Activated gamma-delta T cell (primary cell): ENCODE data around the gene SUMO3.
A peak's percentile ranks its signal among the peaks of the same experiment; 100 is the strongest.

Experiments used
- DNase-seq: peaks from one replicate; lab custom pipeline; 2025; lab: John Stamatoyannopoulos, UW
- total RNA-seq, 2 donors: gene quantifications; one replicate each; lab custom pipeline; 2026; lab: John Stamatoyannopoulos, UW

Gene SUMO3
- total RNA-seq = 59.4 to 63.5 reads per million in 2 donors

DNA sequence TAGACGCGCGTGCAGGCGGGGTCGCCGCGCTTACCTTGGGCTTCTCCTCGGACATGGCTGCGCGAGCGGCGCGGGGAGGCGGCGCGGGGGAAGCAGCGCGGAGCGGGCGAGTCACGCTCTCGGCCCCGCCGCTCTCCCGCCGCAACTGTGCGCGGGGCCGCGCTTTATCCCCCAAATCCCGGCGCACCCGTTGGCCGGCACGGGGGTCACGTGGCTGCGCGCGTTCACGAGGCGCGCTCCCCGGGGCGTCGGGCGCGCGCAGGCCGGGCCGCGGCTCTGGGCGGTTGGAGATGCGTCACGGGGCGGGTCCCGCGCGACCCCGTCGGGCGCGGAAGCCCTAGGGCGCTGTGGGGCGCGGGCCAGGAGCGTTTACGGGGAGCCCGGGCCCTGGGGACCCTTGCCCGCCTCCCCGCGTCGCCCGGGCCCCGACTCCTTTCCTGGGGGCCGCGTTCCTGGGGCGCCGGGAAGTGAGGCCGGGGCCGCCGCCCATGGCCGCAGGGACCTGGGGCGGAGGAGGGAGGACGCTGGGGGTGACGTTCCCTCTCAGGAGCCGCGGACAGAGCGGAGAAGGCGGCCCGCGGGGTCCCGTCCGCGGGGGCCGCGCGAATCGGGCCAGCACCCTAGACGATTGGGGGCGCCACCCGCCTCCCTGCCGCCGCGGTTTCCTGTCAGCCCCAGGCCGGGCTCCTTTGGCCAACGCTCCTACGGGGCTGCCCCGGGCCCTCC is at the start of gene SUMO3:
TSS of gene SUMO3 (minus strand) at position 149 of the 726 bp plus-strand sequence. CDS start at position 55, 94 bp downstream.
- DNase-seq = peak; percentile 79

GRCh38 chr21:44867464-44867863 is 49.6 kb upstream of the SUMO3 start:
- no peak for DNase-seq

GRCh38 chr21:44866780-44867179 is 48.9 kb upstream of the SUMO3 start:
- no peak for DNase-seq

DNA sequence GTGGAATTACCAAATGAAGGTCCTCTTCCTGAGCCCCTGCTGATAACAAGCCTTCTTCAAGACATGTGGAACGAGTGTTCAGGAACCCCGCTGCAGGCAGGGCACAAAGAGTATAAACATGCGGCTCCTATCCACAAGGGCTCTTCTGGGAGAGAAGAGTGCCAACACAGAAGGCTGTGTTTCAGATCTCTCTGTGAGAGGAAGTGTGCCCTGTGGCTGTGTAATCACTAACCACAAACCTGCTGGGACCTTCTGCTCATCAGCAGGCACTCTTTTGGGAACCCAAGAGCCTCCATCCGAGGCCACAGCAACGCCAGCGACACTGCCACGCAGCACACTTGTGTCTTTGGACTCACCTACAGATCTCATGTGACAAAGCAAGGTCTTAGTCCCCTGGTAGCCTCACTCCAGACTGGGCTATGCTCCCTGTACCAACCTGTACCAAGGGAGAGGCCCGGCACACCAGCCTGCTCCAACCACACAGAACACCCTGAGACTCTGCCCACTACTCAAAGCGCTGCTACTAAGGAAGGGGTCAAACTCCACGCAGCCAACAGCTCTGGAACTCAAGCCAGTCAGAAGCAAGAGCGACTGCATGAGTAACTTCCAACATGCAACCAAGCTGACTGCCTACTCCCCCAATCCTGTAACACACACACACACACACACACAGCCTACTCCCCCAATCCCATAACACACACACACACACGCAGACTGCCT is 47.9 kb upstream of the SUMO3 start:
- no peak for DNase-seq

DNA sequence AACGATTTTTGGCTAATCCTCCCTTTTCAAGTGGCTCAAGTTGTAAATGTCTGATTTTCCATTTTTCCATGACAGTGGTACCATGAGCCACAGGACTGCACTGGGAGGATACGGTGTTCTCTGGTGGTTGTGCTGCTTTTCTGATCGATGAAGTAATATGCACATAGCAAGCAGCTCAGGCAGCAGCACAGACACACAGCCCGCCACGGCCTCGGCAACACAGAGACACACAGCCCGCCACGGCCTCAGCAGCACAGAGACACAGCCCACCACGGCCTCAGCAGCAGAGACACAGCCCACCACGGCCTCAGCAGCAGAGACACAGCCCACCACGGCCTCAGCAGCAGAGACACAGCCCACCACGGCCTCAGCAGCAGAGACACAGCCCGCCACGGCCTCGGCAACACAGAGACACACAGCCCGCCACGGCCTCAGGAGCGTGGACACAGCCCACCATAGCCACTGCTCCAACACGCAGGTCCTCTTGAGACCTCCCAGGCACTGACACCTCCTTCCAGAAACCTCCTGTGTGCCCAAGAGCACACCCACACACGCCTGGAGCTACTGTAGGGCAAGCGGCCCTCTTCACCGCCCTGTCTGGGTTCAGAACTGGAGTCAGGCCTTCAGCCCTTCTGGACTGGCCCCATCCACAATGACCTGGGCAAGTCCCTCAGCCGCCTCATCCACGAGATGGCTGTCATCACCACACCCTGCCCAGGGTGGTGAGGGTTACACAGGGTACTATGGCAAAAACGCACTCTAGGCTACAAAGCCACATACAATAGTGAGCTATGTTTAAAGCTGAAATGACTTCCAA is 45.2 kb upstream of the SUMO3 start:
- DNase-seq = no peak

- no peak for DNase-seq
Measured at GRCh38 chr21:44858791-44859190, 40.9 kb upstream of the SUMO3 start.

- no peak for DNase-seq
Measured at GRCh38 chr21:44858291-44858690, 40.4 kb upstream of the SUMO3 start.

- DNase-seq = no peak
Measured at GRCh38 chr21:44857127-44857892, 39.4 kb upstream of the SUMO3 start.

GRCh38 chr21:44856131-44856530 is 38.3 kb upstream of the SUMO3 start:
- no peak for DNase-seq

DNA sequence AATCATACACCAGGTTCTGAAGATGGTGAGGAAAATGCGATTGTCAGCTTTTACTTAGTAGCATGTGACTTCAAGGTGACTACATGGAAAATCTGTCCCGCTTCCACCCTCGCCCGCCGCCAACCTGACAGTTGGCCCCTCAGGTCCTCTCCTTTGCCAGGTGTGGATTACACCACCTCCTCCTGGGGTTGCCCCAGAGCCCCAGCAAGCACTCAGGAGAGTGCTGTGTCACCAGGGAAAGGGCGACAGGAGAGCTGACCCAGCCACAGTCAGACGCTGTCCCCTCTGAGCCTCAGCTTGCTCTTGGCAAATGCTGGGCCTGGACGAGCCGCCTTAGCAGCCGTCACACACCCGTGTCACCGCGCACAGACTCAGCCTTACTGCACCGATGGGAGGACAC is 37.7 kb upstream of the SUMO3 start:
- no peak for DNase-seq

DNA sequence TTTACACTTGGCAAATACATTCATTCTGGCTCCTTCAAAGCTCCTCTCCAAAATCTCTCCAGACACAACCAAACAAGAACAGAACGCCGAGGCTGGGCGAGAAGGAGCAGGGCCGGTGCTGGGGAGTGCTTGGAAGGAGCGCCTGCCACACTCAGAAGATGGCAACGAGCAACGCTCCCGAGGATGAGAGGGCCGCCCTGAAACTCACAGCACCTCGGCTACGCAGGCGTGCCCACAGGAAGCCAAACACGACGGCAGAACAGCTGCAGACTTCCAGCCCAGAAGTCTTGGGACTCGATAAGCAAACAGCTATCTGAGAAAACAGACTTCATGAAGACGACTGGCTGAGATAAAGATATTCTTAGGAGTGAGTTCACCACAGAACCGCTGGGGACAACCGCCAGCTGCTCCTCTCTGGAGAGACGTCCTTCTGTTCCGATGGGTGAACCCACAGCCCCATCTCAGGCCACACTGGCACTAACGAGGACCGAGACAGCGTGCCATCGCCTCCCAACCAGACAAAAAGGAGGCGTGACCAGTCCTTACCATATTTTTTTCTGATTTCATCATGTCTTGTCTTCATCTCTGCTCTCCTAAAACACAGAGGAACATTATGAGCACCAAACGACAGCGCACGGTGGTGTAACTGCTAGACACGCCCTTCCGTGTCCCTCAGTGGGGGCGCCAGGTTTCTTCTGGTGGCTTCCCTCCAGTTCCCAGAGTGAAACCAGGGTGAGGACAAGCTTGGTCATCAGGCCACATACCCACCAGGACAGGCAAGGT is 37.0 kb upstream of the SUMO3 start:
- DNase-seq = no peak

DNA sequence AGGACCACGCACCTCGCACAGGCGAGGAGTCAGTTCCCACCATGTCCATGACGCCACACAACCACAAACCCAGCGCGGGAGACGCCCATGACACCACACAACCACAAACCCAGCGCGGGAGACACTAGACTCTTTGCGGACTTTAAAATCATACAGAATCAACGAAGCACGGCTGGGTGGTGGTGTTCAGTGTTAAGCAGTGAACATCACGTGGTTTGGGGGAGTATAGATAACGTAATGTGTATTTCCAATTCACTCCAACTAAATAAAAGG is 36.5 kb upstream of the SUMO3 start:
- no peak for DNase-seq

DNA sequence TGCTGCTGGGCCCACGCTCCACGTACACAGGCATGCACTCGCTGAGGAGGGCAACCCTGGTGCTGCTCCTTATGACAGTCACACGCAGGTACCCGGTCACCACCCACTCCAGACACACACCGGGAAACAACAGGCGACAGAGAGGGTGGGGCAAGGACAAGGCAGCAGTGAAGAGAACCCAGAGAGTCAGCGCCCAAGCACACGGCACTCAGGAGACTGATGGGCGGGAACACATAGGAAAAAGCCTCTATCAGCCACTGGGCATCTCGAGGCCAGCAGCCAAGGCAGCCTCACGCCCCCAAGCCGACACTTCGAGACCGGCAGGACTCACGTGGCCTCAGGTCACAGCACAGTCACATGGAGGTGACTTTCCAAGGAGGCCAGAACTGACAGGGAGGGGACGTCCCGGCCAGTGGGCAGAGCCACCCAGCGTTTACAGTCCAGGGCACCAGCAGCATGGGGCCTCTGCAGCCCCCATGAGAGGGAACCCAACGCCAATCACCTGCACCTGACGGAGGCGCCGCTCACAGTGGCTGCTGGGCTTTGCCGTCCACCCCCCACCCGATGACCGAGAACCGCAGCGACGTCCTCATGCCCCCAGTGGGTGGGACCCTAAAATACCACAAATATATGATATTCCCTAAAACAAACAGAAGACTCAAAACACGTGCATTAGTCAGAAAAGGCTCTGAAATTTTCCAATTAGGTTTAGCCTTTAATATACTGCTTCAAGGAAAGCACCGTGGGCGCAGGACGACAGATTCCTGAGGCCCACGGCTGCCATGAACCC is 35.9 kb upstream of the SUMO3 start:
- no peak for DNase-seq

DNA sequence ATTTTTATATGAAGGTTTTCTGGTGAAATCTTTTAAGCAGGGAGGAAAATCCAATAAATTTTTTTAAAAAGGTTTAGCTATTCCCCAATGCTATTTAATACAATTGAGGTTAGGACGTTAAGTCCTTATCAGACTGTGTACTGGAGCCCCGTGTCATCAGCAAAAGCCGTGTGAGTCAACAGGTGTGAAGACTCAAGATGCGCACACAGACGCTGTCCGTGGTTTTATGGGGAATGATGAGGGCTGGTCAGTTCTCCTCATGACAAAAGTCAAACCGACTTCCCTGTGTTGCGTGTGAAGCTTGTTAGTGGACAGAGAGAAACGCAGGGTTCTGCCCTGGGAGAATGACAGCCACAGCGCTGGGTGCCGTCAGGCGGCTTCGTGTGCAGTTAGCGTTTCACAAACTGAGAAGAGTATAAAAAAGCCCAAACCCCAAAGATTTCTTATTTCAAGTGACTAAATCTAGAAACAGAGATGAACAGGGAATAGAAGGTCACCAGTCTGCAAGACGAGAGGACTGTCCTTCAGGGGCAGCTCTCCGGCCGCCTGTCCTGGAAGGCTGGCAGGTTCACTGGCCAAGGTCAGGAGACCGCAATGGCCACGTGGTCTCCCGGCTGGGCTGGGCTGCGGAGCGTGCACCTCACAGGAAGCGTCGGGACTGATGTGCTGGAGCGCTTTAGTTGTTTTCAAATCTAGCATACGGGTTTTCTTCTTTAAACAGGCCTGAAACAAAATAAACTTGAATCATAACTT is 33.2 kb upstream of the SUMO3 start:
- DNase-seq = no peak

- no peak for DNase-seq
Measured at GRCh38 chr21:44850208-44850800, 32.4 kb upstream of the SUMO3 start.

DNA sequence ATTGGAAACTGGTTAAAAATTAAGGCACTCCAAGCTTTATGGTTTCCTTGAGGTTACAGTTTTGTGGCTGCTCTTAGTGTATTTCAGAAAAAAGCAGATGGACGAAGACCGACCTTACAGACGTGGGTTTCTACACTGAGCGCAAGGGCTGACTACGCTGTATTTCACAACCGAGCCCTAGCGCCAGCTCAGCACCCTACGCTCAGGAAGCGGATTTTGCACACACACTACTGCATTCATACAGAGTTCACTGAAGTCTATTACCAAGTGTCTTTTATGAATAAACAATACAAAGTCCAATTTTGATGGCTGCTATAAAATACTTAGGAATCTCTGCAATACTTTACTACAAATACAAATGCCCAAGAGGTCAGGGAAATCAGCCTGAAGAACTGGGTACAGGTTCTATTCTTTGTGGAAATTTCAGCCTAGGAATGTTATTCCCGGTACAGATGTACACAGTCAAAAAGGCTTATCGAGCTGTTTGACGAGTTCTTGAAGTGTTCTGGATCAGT is 31.8 kb upstream of the SUMO3 start:
- no peak for DNase-seq

GRCh38 chr21:44848821-44849521 is 31.1 kb upstream of the SUMO3 start:
- no peak for DNase-seq

DNA sequence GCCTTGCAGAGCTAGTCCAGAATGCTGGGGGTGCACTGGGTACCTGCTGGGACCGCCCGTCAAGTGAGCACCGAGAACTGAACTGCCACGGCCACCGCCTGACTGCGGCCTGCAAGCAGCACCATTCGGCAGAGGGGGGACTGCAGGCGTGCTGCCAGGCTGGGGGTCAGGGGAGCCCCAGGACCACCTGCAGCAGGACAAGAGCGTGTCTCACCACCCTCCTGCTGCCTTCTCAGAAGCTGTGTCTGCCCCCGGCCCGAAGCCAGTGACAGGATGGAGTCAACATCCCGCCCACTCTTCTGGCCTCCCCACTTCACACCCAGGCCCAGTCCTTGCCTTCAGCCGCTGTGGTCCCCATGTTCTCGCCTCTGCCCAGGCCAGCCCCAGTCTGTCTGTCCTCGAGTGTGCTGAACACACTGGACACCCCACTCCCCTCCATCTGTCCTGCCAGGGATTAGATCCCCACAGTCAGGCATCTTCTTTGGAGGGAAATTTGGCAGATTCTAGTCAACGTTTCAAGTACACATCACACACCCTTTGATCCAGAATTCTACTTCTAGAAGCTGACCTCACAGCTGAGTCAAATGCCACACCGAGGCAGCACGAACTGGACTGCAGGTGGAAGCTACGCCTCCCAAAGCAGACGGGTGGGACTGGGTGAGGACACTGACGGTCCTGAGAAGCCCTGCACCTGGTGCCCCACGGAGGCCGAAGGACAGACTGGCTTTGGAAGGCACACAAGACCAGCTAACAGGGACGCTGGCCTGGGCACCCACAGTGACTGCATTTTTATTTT is 29.6 kb upstream of the SUMO3 start:
- no peak for DNase-seq
